HEK293 (cell line): ENCODE results near the gene EXT2.

Source experiments
- CTCF ChIA-PET: fragments of 350-600 bp; formaldehyde crosslinking; extraction: SDS; loops from one replicate; lab custom pipeline; 2021; ENCODE audit warnings: antibody characterized with exemption; lab: Yijun Ruan, JAX
- POLR2A ChIA-PET: fragments of 300-600 bp; formaldehyde crosslinking; extraction: SDS; loops from one replicate; lab custom pipeline; 2020; ENCODE audit warnings: antibody characterized with exemption, inconsistent platforms; lab: Yijun Ruan, JAX
- H3K27ac ChIP-seq: fragments of 200-500 bp; sonication (Bioruptor generic); 2 replicates; pipeline ENCODE4 v1.5.1; 2014; ENCODE audit warnings: low read depth, low read length, control low read depth, inconsistent platforms; ENCODE audit errors: extremely low read depth
- H3K36me3 ChIP-seq, 2 experiments: fragments of 200-500 bp in 1 of 2; sonication (Bioruptor generic) in 1 of 2; 1 replicate in 1 of 2; 2 replicates in 1 of 2; pipeline ENCODE4 v1.5.1; 2014 to 2017; ENCODE audit warnings: inconsistent platforms in 2 of 2, low read length in 2 of 2; ENCODE audit not compliant: control insufficient read depth in 2 of 2, insufficient read depth in 1 of 2
- H3K4me1 ChIP-seq: fragments of 200-500 bp; sonication (Bioruptor generic); 2 replicates; pipeline ENCODE4 v1.5.1; 2014; ENCODE audit warnings: mild to moderate bottlenecking, low read length, inconsistent platforms; ENCODE audit not compliant: control insufficient read depth, insufficient read depth
- H3K4me3 ChIP-seq: 2 replicates; pipeline ENCODE4 v1.5.1; 2011; ENCODE audit warnings: low read depth, mild to moderate bottlenecking, control low read depth, low read length, moderate library complexity
- H3K9me3 ChIP-seq: fragments of 200-500 bp; sonication (Bioruptor generic); 2 replicates; pipeline ENCODE4 v1.5.1; 2014; ENCODE audit warnings: low read depth, low read length, inconsistent platforms; ENCODE audit not compliant: control insufficient read depth, insufficient read depth
- AEBP2 ChIP-seq: fragments of 450-650 bp; formaldehyde crosslinking; IDR thresholded peaks from 2 replicates; pipeline ENCODE4 v1.5.1; 2016; ENCODE audit warnings: missing biosample characterization, missing genetic modification characterization, borderline replicate concordance
- BCL6B ChIP-seq: fragments of 450-650 bp; formaldehyde crosslinking; IDR thresholded peaks from 2 replicates; pipeline ENCODE4 v1.5.1; 2017; ENCODE audit warnings: missing biosample characterization, missing genetic modification characterization
- CTCF ChIP-seq: fragments of 450-650 bp; formaldehyde crosslinking; IDR thresholded peaks from 2 replicates; pipeline ENCODE4 v1.5.1; 2016; ENCODE audit warnings: missing biosample characterization, missing genetic modification characterization
- ELK4 ChIP-seq: IDR thresholded peaks from 2 replicates; pipeline ENCODE4 v1.6.1; 2011; ENCODE audit warnings: mild to moderate bottlenecking, low read depth, low read length, borderline replicate concordance
- GLIS2 ChIP-seq: fragments of 450-650 bp; formaldehyde crosslinking; IDR thresholded peaks from 2 replicates; pipeline ENCODE4 v1.5.1; 2016; ENCODE audit warnings: missing biosample characterization, missing genetic modification characterization
- PBX3 ChIP-seq: sonication (generic); formaldehyde crosslinking; IDR thresholded peaks from 2 replicates; pipeline ENCODE4 v1.8.1; 2022; ENCODE audit warnings: mild to moderate bottlenecking, moderate library complexity, missing genetic modification reagents
- SALL2 ChIP-seq: fragments of 450-650 bp; formaldehyde crosslinking; IDR thresholded peaks from 2 replicates; pipeline ENCODE4 v1.5.0; 2017; ENCODE audit warnings: missing biosample characterization, mild to moderate bottlenecking, missing genetic modification characterization, borderline replicate concordance
- TRIM28 ChIP-seq: IDR thresholded peaks from 2 replicates; pipeline ENCODE4 v1.6.1; 2011; ENCODE audit warnings: low read length, control low read depth, borderline replicate concordance
- ZBTB11 ChIP-seq: fragments of 450-650 bp; formaldehyde crosslinking; conservative IDR thresholded peaks from 2 replicates; pipeline ENCODE4 v1.5.1; 2016; ENCODE audit warnings: low read depth, missing biosample characterization, missing genetic modification characterization
- ZBTB20 ChIP-seq: fragments of 450-650 bp; formaldehyde crosslinking; IDR thresholded peaks from 2 replicates; pipeline ENCODE4 v1.5.1; 2016; ENCODE audit warnings: missing biosample characterization, missing genetic modification characterization
- ZNF112 ChIP-seq: fragments of 450-650 bp; formaldehyde crosslinking; IDR thresholded peaks from 2 replicates; pipeline ENCODE4 v1.5.0; 2017; ENCODE audit warnings: missing biosample characterization, missing genetic modification characterization
- ZNF146 ChIP-seq: fragments of 450-650 bp; formaldehyde crosslinking; IDR thresholded peaks from 2 replicates; pipeline ENCODE4 v1.5.1; 2016; ENCODE audit warnings: missing biosample characterization, missing genetic modification characterization
- ZNF155 ChIP-seq: fragments of 450-650 bp; formaldehyde crosslinking; IDR thresholded peaks from 2 replicates; pipeline ENCODE4 v1.5.1; 2016; ENCODE audit warnings: missing biosample characterization, missing genetic modification characterization
- ZNF157 ChIP-seq: fragments of 450-650 bp; formaldehyde crosslinking; IDR thresholded peaks from 2 replicates; pipeline ENCODE4 v1.5.1; 2016; ENCODE audit warnings: missing biosample characterization, missing genetic modification characterization
- ZNF175 ChIP-seq: fragments of 450-650 bp; formaldehyde crosslinking; IDR thresholded peaks from 2 replicates; pipeline ENCODE4 v1.5.1; 2016; ENCODE audit warnings: missing biosample characterization, missing genetic modification characterization
- ZNF184 ChIP-seq: fragments of 450-650 bp; IDR thresholded peaks from 2 replicates; pipeline ENCODE4 v1.5.1; 2018; ENCODE audit warnings: missing biosample characterization, mild to moderate bottlenecking, missing genetic modification characterization
- ZNF239 ChIP-seq: fragments of 450-650 bp; formaldehyde crosslinking; IDR thresholded peaks from 2 replicates; pipeline ENCODE4 v1.5.1; 2016; ENCODE audit warnings: missing biosample characterization, missing genetic modification characterization
- ZNF302 ChIP-seq: fragments of 450-650 bp; formaldehyde crosslinking; IDR thresholded peaks from 2 replicates; pipeline ENCODE4 v1.5.1; 2016; ENCODE audit warnings: missing biosample characterization, missing genetic modification characterization, low read depth
- ZNF404 ChIP-seq: fragments of 450-650 bp; formaldehyde crosslinking; IDR thresholded peaks from 2 replicates; pipeline ENCODE4 v1.5.1; 2017; ENCODE audit warnings: missing biosample characterization, missing genetic modification characterization
- ZNF513 ChIP-seq: fragments of 450-650 bp; IDR thresholded peaks from 2 replicates; pipeline ENCODE4 v1.5.1; 2018; ENCODE audit warnings: missing biosample characterization, missing genetic modification characterization
- ZNF544 ChIP-seq: fragments of 450-650 bp; formaldehyde crosslinking; IDR thresholded peaks from 2 replicates; pipeline ENCODE4 v1.5.0; 2017; ENCODE audit warnings: missing biosample characterization, missing genetic modification characterization
- ZNF654 ChIP-seq: fragments of 450-650 bp; formaldehyde crosslinking; IDR thresholded peaks from 2 replicates; pipeline ENCODE4 v1.5.1; 2016; ENCODE audit warnings: low read depth, missing biosample characterization, missing genetic modification characterization
- ZNF76 ChIP-seq: fragments of 450-650 bp; formaldehyde crosslinking; IDR thresholded peaks from 2 replicates; pipeline ENCODE4; 2016; ENCODE audit warnings: low read depth, missing biosample characterization, missing genetic modification characterization, borderline replicate concordance
- ZSCAN30 ChIP-seq: fragments of 450-650 bp; IDR thresholded peaks from 2 replicates; pipeline ENCODE4 v1.5.1; 2018; ENCODE audit warnings: missing biosample characterization, mild to moderate bottlenecking, missing genetic modification characterization, moderate library complexity
- ZXDB ChIP-seq: fragments of 450-650 bp; formaldehyde crosslinking; IDR thresholded peaks from 2 replicates; pipeline ENCODE4 v1.5.1; 2016; ENCODE audit warnings: missing biosample characterization, missing genetic modification characterization

The EXT2 gene

GRCh38 chr11:44285756-44286155, 190.3 kb downstream of the EXT2 start (continued):
- TF ChIP-seq ZNF513 (tag by site-specific recombination) (no peak), GLIS2 (tag by site-specific recombination) (no peak), ZNF146 (tag by site-specific recombination) (no peak)

GRCh38 chr11:44286268-44286880, 190.9 kb downstream of the EXT2 start:
- Histone ChIP-seq H3K9me3 (no peaks in the 10 kb centered on the region), H3K36me3 (no peaks in the 10 kb centered on the region), H3K4me1 (no peaks in the 10 kb centered on the region), H3K27ac (no peak overlapping the region), H3K4me3 (no peak overlapping the region)
- POLR2A ChIA-PET: no interaction called here
- CTCF ChIA-PET: interaction anchor here (0.6 to 3.7 kb wide), 39 partner anchors 8 to 606 kb away, joined by 3 to 29 read pairs (median 4); no protein-coding TSS in a partner anchor
- TF ChIP-seq BCL6B (no peak), ZNF175 (tag by site-specific recombination) (no peak), ZNF654 (tag by site-specific recombination) (peak; percentile 67), ZNF184 (no peak), PBX3 (CRISPR knock-in tag) (no peak), ZBTB11 (tag by site-specific recombination) (no peak), ELK4 (no peak), ZNF544 (tag by site-specific recombination) (no peak), ZNF302 (tag by site-specific recombination) (no peak), TRIM28 (no peak), ZNF239 (tag by site-specific recombination) (no peak), ZNF157 (tag by site-specific recombination) (no peak), ZBTB20 (tag by site-specific recombination) (peak; percentile 95), AEBP2 (tag by site-specific recombination) (no peak), ZNF112 (tag by site-specific recombination) (no peak), ZNF76 (tag by site-specific recombination) (peak; percentile 69), ZSCAN30 (tag by site-specific recombination) (peak; percentile 32; the same call in 1 of the 2 replicates), ZNF155 (tag by site-specific recombination) (no peak), ZNF404 (no peak), SALL2 (tag by site-specific recombination) (no peak), CTCF (tag by site-specific recombination) (peak; percentile 52; the same call in 1 of the 2 replicates), ZXDB (tag by site-specific recombination) (no peak)
